ENCODE measurements around the gene ARID4A. TPM values are rescaled to one million over a fixed set of nuclear protein-coding genes. Genes with fewer than 3 reads are reported as not detected.
A peak's percentile ranks its signal among the peaks of the same experiment; 100 is the strongest.

The ARID4A gene
- total RNA-seq, 2 experiments from 2014 or later = 20.3 to 25.3 TPM

DNA sequence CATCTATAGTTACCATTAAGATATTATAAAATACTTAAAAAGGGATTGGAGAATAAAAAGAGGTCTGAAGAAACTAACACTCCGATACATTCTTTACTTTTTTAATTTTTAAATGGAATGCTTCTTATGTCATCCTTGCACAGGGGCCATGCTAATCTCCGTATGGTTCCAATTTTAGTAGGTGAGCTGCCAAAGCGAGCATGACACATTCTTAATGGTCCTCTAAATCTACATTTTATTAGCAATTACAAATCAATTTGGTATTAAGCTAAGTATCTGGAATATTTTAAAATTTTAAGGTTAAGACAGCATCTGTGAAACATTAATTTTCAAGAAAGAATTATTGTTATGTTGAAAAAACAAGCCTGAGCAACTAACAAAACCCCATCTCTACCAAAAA lies 6.2 kb upstream of the ARID4A start:
- H3K36me3 Mint-ChIP-seq (ENCODE audit: low read depth) = peaks cover 70% of the 10 kb centered on the region
- ChIA-PET CTCF (interaction anchor here (0.7 kb wide), 1 partner anchor 31 kb away, joined by 3 read pairs; no protein-coding TSS in a partner anchor), POLR2A (no interaction called here)
- H3K9me3 Mint-ChIP-seq (ENCODE audit: low read depth) = no peaks in the 10 kb centered on the region
- DNase-seq = no peak
- peaks cover 72% of the 10 kb centered on the region for H3K4me1 Mint-ChIP-seq
- H3K27me3 Mint-ChIP-seq = no peaks in the 10 kb centered on the region
- intact Hi-C loops (cut with DNase I, micrococcal nuclease) = no loop called here
- peak overlapping the region; percentile 11 for H3K4me3 Mint-ChIP-seq
- H3K27ac Mint-ChIP-seq = no peak overlapping the region
- no peak for ATAC-seq

DNA sequence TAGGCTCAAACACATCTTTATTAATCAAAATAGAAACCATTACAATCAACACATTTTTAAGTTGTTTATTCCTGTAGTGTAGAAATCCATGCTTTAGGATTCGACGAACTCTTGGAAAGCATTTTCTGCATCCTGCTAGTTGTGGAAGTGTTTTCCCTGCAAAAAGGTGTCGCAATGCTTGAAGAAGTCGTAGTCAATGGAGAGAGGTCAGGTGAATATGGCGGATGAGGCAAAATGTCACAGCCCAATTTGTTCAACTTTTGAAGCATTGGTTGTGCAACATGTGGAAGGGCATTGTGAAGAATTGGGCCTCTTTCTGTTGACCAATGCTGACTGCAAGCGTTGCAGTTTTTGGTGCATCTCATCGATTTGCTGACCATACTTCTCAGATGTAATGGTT lies 4.2 kb upstream of the ARID4A start:
- peaks cover 51% of the 10 kb centered on the region for H3K36me3 Mint-ChIP-seq (ENCODE audit: low read depth)
- no peaks in the 10 kb centered on the region for H3K9me3 Mint-ChIP-seq (ENCODE audit: low read depth)
- H3K27me3 Mint-ChIP-seq = no peaks in the 10 kb centered on the region
- no peak overlapping the region for H3K27ac Mint-ChIP-seq
- ChIA-PET POLR2A (interaction anchor here (0.5 to 1.0 kb wide), 2 partner anchors 48 to 84 kb away, joined by 3 to 4 read pairs; no protein-coding TSS in a partner anchor), CTCF (no interaction called here)
- no peak overlapping the region for H3K4me3 Mint-ChIP-seq
- peaks cover 55% of the 10 kb centered on the region for H3K4me1 Mint-ChIP-seq
- DNase-seq (no peak), ATAC-seq (no peak)
- intact Hi-C loops (cut with DNase I, micrococcal nuclease) = no loop called here

DNA sequence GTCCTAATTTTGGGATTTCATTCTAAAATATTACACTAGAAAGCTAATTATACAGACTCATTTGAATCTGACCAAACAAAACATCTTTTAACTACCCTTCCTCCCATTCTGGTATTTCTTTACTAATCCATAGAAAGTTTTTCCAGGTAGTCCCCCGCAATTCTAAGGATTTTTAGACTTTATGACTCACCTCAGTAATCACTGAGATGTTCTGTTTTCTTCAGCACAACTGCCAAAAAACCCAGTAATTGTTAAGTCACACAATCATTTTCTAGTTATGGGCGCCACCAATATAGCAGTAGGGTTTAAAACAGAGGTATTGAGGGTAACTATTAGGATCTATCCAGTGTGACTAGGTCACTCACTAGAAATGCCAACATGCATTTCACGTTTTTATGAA lies 1.6 kb upstream of the ARID4A start:
- no peak overlapping the region for H3K27ac Mint-ChIP-seq
- ATAC-seq (no peak), DNase-seq (no peak)
- H3K4me3 Mint-ChIP-seq = no peak overlapping the region
- peaks cover 44% of the 10 kb centered on the region for H3K4me1 Mint-ChIP-seq
- CTCF ChIA-PET = no interaction called here
- H3K9me3 Mint-ChIP-seq (ENCODE audit: low read depth) = no peaks in the 10 kb centered on the region
- peaks cover 41% of the 10 kb centered on the region for H3K36me3 Mint-ChIP-seq (ENCODE audit: low read depth)
- H3K27me3 Mint-ChIP-seq = no peaks in the 10 kb centered on the region
- intact Hi-C loops (cut with DNase I, micrococcal nuclease) = loop anchor here (1.0 to 5.0 kb wide), 5 partner anchors 11 to 906 kb away; partner anchors contain the start of gene NAA30 (in 1 of the 2)
- POLR2A ChIA-PET = no interaction called here

DNA sequence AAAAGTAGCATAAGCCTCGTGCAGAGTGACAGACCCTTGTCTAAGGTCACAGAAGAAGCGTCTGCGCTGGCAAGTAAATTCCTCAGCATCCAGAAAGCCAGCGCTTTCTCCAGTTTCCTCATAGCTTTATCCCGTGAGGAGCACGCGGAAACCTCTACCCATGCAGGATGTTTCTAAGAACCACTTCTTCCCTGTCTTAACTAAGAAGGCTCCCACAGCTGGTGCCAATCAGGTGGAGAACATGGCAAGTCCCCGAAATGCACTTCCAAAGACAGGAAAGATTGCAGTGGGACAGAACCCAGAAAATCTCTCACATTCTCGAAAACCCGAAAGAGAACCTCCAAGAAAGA lies 968 bp upstream of the ARID4A start:
- intact Hi-C loops (cut with DNase I, micrococcal nuclease) = loop anchor here (1.0 to 5.0 kb wide), 4 partner anchors 16 to 907 kb away; partner anchors contain the start of gene NAA30 (in 1 of the 2)
- no peak overlapping the region for H3K27ac Mint-ChIP-seq
- H3K36me3 Mint-ChIP-seq (ENCODE audit: low read depth) = peaks cover 40% of the 10 kb centered on the region

DNA sequence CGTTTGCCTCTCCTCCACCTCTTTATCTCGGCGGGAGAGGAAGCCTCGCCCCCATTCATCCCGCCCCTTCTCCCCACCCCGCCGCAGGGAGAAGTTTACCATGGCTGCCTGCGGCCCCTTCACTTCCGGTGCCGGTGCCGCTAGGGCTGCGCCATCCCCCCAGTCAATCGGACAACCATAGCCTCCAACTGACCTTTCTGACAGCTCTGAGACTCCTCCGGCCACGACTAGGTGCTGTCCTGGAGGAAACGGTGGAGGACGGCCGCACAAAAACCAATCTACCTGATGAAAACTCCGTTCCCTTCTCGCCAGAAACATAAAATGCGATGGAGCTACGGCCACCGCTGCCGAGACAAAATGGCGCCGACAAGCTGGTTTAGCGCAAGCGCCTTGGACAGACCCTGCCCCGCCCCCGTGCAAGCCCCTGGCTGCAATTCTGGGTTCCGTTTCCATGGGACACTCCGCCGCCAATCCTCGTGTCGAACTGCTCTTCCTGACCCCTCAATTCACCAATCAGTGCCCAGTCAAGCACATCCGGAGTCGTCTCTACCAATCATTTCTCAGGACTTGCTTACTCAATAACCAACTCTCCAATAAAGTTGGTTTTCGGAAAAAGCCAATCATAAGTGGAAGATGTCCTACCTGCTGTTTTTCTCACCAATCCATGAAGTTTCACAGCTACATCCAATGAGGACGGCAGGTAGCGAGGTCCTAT lies 436 bp upstream of the ARID4A start:
- DNase-seq (peak; percentile 99), ATAC-seq (peak; percentile 89)
- intact Hi-C loops (cut with DNase I, micrococcal nuclease) = loop anchor here (1.0 to 5.0 kb wide), 11 partner anchors 17 to 1029 kb away; partner anchors contain the start of genes KIAA0586 (in 2 of the 2), PSMA3 (in 2 of the 2), TIMM9 (in 2 of the 2) and ACTR10 (in 1 of the 2)
- POLR2A ChIA-PET = interaction anchor here (0.5 to 1.6 kb wide), 21 partner anchors 9 to 1864 kb away, joined by 3 to 26 read pairs (median 4); partner anchors contain the start of genes ACTR10, KIAA0586, PSMA3 and TIMM9
- CTCF ChIA-PET = interaction anchor here (0.7 to 2.0 kb wide), 12 partner anchors 9 to 130 kb away, joined by 3 to 11 read pairs (median 4); partner anchors contain the start of genes ACTR10, KIAA0586, PSMA3 and TIMM9
- Mint-ChIP-seq H3K4me1 (peaks cover 38% of the 10 kb centered on the region), H3K9me3 (ENCODE audit: low read depth) (no peaks in the 10 kb centered on the region), H3K4me3 (no peak overlapping the region), H3K27ac (no peak overlapping the region), H3K27me3 (no peaks in the 10 kb centered on the region), H3K36me3 (ENCODE audit: low read depth) (peaks cover 38% of the 10 kb centered on the region)

More for the DNA sequence above, 968 bp upstream of the ARID4A start:
- peaks cover 43% of the 10 kb centered on the region for H3K4me1 Mint-ChIP-seq
- CTCF ChIA-PET = interaction anchor here (1.3 to 2.0 kb wide), 3 partner anchors 45 to 57 kb away, joined by 4 to 11 read pairs (median 6); partner anchors contain the start of gene PSMA3
- POLR2A ChIA-PET = interaction anchor here (1.0 to 1.6 kb wide), 6 partner anchors 30 to 133 kb away, joined by 3 to 26 read pairs (median 10); partner anchors contain the start of genes KIAA0586, PSMA3 and TIMM9
- H3K27me3 Mint-ChIP-seq = no peaks in the 10 kb centered on the region
- no peaks in the 10 kb centered on the region for H3K9me3 Mint-ChIP-seq (ENCODE audit: low read depth)
- DNase-seq (no peak), ATAC-seq (no peak)
- H3K4me3 Mint-ChIP-seq = no peak overlapping the region

DNA sequence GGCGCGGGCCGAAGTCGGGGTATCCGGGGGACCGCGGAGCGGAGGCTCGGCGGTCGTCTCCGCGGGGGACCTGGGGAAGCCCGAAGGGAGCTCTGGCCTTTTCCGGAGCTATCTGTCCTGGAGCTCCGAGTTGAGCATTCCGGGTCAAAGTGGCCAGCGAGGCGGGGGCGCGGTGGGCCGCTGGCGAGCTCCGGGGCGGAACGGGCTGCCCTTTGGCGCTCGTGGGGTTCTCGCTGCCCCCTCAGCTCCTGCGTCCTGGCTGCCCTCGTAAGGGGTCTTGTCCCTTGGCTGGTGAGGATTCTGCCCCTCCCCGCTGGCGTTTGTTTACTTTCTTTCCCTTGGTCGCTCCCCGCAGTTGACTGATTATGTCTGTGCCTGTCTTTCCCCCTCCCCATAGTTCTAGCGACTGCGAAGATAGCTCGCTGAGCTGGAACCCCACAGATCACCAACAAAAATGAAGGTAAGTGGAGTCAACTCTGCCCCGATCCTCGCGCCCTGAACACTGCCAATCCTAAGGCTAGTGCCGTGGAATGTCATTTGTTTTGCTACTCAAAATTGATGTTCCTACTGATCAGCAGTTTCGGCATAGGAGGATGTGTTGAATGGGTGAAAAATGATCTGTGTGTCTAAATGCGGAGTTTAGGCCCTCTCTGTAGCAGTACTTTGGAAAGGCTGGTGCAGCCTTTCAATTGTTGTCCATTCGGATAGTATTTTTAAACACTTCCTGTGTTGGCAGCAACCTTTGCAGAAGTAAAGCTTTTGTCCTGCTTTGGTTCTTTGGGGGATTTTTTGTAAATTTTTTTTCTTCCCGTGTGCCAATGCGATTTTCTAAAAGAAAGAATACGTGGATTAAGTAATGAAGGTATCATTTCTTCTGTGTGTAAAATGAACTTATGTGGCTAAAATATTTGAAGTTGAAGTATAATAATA lies 1.3 kb downstream of the ARID4A start:
- peaks cover 26% of the 10 kb centered on the region for H3K36me3 Mint-ChIP-seq (ENCODE audit: low read depth)
- POLR2A ChIA-PET = interaction anchor here (0.6 to 0.9 kb wide), 4 partner anchors 11 to 55 kb away, joined by 3 read pairs; partner anchors contain the start of gene PSMA3
- no peaks in the 10 kb centered on the region for H3K27me3 Mint-ChIP-seq
- no peaks in the 10 kb centered on the region for H3K9me3 Mint-ChIP-seq (ENCODE audit: low read depth)
- H3K4me3 Mint-ChIP-seq = no peak overlapping the region
- intact Hi-C loops (cut with DNase I, micrococcal nuclease) = loop anchor here in 1 of 2 experiments (2.0 to 5.0 kb wide), 2 partner anchors 273 to 1031 kb away; partner anchors contain the start of genes AP5M1 and EXOC5
- no peak for ATAC-seq
- DNase-seq = peak; percentile 33
- H3K27ac Mint-ChIP-seq = peak overlapping the region; percentile 91
- H3K4me1 Mint-ChIP-seq = peaks cover 24% of the 10 kb centered on the region
- CTCF ChIA-PET = interaction anchor here (0.7 to 2.0 kb wide), 5 partner anchors 18 to 55 kb away, joined by 3 to 11 read pairs (median 3); partner anchors contain the start of gene PSMA3

DNA sequence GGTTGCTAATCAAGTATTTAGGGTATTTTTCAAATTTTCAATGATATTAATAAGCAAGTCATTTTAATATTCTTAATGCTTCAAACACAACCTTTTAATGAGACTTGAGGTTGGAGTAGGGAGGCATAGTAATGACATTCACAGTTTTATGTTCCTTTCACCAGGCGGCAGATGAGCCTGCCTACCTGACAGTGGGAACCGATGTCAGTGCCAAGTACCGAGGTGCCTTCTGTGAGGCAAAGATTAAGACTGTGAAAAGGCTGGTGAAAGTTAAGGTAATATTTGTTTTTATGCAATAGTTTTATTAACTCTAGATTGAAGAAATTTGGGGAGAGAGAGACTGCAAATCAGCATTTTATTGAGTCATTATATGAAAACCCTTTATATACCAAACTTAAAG lies 3.1 kb downstream of the ARID4A start:
- Mint-ChIP-seq H3K27me3 (no peaks in the 10 kb centered on the region), H3K9me3 (ENCODE audit: low read depth) (no peaks in the 10 kb centered on the region), H3K27ac (no peak overlapping the region), H3K4me3 (no peak overlapping the region), H3K36me3 (ENCODE audit: low read depth) (peaks cover 25% of the 10 kb centered on the region), H3K4me1 (peaks cover 17% of the 10 kb centered on the region)
- DNase-seq (no peak), ATAC-seq (no peak)
- ChIA-PET POLR2A (no interaction called here), CTCF (no interaction called here)
- intact Hi-C loops (cut with DNase I, micrococcal nuclease) = no loop called here

DNA sequence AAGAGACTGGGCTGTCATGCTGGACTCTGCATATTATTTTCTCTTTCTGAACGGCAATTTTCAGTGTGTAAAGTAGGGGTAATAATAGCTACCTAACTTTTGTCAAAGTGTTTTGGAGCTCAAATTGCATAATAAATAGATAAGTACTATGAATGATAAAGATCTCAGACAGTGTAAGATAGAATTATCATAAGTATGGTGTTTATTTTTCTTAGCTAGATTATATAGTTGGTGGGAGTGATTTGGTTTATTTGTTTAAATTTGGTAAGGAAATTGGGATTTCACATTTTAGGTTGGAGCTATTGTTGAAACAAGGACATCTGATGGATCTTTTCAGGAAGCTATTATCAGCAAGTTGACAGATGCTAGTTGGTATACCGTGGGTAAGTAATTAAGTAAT lies 7.4 kb downstream of the ARID4A start:
- intact Hi-C loops (cut with DNase I, micrococcal nuclease) = no loop called here

DNA sequence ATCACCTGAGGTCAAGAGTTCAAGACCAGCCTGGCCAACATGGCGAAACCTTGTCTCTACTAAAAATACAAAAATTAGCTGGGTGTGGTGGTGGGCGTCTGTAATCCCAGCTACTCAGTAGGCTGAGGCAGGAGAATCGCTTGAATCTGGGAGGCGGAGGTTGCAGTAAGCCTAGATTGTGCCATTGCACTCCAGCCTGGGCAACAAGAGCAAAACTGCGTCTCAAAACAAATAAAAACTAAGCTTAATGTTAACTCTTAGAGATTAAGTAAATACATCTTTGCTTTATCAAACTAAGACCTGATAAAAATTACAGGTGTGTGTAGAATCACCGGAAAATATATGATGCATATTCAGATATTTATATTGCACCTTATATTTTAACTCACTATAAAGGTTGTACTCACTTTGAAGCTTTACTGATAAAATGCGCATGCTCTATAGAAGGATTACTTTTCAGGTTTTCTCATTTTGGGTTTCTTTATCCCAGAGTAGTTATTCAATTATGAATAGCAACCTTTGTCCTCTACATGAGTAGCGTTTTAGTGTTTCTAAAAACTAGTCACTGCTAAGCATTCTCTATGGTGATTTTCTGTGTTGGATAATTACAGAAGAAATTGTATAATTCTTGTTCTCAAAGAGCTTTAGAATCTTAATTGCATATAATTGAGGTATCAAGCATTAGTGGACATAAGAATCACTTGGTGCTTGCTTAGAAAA lies 9.4 kb downstream of the ARID4A start:
- DNase-seq (no peak), ATAC-seq (no peak)
- intact Hi-C loops (cut with DNase I, micrococcal nuclease) = no loop called here
- no peaks in the 10 kb centered on the region for H3K9me3 Mint-ChIP-seq (ENCODE audit: low read depth)
- H3K4me3 Mint-ChIP-seq = no peak overlapping the region
- no peak overlapping the region for H3K27ac Mint-ChIP-seq
- H3K36me3 Mint-ChIP-seq (ENCODE audit: low read depth) = peaks cover 27% of the 10 kb centered on the region
- POLR2A ChIA-PET = no interaction called here
- CTCF ChIA-PET = interaction anchor here (0.6 to 0.8 kb wide), 2 partner anchors 33 to 73 kb away, joined by 3 read pairs; no protein-coding TSS in a partner anchor
- H3K4me1 Mint-ChIP-seq = peaks cover 9% of the 10 kb centered on the region
- H3K27me3 Mint-ChIP-seq = no peaks in the 10 kb centered on the region

More for the DNA sequence above, 7.4 kb downstream of the ARID4A start:
- H3K27me3 Mint-ChIP-seq = no peaks in the 10 kb centered on the region
- no peak for ATAC-seq
- H3K9me3 Mint-ChIP-seq (ENCODE audit: low read depth) = no peaks in the 10 kb centered on the region
- no peak for DNase-seq
- H3K4me3 Mint-ChIP-seq = no peak overlapping the region
- CTCF ChIA-PET = no interaction called here
- peaks cover 28% of the 10 kb centered on the region for H3K36me3 Mint-ChIP-seq (ENCODE audit: low read depth)
- peaks cover 13% of the 10 kb centered on the region for H3K4me1 Mint-ChIP-seq
- no peak overlapping the region for H3K27ac Mint-ChIP-seq
- POLR2A ChIA-PET = no interaction called here

DNA sequence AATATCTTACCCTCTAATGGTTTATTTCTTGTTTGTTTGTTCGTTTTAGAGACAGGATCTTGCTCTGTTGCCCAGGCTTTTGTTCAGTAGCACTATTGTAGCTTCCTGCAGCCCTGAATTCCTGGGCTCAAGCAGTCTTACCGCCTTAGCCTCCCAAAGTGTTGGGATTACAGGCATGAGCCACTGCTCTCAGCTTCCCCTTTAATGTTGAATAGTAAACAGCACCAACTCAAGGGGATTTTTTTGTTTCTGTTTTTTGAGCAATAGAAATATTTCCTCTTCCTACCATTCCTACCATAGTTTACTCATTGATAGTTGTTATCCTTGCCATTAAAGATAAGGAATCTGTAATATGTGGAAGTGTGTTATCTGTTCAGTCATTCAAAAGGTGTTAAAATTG lies 10.7 kb downstream of the ARID4A start:
- DNase-seq (no peak), ATAC-seq (no peak)
- Mint-ChIP-seq H3K27ac (no peak overlapping the region), H3K4me1 (peaks cover 9% of the 10 kb centered on the region), H3K4me3 (no peak overlapping the region), H3K36me3 (ENCODE audit: low read depth) (peaks cover 23% of the 10 kb centered on the region), H3K9me3 (ENCODE audit: low read depth) (no peaks in the 10 kb centered on the region), H3K27me3 (no peaks in the 10 kb centered on the region)
- POLR2A ChIA-PET = no interaction called here
- CTCF ChIA-PET = no interaction called here
- intact Hi-C loops (cut with DNase I, micrococcal nuclease) = no loop called here

All from activated CD4-positive, alpha-beta T cell treated with anti-CD3 and anti-CD28 coated beads for 36 hours (primary cell).